Measurements from ENCODE around the gene GDPD3. TPM values are rescaled to one million over a fixed set of nuclear protein-coding genes. Genes with fewer than 3 reads are reported as not detected.

GDPD3 gene
- total and polyA plus RNA-seq, 2 of the 13 experiments (the other 11 are each of a cell fraction or from before 2014, with no cell fraction given): 18.7 to 20.6 TPM

DNA sequence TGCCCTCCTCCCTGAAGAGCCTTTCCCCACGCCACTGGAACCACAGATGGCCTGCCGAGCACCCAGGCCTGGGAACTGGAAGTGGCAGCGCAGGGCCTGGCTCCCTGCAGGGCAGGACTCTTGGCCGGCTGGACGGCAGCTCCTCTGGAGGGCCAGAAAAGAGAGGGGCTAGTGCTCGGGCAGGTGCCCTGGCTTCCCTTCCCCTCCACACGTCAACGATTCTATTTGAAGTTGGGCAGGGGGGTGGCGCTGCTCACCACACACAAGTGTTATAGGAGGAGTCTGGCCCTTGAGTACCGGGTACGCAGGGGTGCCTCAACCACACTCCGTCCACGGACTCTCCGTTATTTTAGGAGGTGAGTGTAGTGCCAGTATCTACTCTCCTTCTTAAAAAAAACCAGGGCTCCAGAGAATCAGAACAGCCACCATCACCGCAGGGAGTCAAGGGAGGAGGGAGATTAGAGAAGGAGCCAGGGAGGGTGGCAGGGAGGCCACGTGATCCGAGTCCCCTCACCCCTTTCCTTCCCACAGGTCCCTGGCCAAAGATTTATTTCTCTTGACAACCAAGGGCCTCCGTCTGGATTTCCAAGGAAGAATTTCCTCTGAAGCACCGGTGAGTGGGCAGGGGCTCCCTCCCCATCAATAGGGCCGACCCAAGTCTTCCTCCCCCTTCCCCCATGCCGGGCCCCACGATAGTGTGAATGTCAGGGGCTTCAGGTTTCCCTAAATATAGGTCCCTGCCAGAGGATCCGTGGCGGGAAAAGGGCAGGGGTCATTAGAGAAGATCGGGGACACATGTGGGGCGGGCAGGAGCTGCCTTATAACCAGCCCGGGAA lies 49.2 kb downstream of the GDPD3 start (continued):
- TF ChIP-seq, protein P1, sequence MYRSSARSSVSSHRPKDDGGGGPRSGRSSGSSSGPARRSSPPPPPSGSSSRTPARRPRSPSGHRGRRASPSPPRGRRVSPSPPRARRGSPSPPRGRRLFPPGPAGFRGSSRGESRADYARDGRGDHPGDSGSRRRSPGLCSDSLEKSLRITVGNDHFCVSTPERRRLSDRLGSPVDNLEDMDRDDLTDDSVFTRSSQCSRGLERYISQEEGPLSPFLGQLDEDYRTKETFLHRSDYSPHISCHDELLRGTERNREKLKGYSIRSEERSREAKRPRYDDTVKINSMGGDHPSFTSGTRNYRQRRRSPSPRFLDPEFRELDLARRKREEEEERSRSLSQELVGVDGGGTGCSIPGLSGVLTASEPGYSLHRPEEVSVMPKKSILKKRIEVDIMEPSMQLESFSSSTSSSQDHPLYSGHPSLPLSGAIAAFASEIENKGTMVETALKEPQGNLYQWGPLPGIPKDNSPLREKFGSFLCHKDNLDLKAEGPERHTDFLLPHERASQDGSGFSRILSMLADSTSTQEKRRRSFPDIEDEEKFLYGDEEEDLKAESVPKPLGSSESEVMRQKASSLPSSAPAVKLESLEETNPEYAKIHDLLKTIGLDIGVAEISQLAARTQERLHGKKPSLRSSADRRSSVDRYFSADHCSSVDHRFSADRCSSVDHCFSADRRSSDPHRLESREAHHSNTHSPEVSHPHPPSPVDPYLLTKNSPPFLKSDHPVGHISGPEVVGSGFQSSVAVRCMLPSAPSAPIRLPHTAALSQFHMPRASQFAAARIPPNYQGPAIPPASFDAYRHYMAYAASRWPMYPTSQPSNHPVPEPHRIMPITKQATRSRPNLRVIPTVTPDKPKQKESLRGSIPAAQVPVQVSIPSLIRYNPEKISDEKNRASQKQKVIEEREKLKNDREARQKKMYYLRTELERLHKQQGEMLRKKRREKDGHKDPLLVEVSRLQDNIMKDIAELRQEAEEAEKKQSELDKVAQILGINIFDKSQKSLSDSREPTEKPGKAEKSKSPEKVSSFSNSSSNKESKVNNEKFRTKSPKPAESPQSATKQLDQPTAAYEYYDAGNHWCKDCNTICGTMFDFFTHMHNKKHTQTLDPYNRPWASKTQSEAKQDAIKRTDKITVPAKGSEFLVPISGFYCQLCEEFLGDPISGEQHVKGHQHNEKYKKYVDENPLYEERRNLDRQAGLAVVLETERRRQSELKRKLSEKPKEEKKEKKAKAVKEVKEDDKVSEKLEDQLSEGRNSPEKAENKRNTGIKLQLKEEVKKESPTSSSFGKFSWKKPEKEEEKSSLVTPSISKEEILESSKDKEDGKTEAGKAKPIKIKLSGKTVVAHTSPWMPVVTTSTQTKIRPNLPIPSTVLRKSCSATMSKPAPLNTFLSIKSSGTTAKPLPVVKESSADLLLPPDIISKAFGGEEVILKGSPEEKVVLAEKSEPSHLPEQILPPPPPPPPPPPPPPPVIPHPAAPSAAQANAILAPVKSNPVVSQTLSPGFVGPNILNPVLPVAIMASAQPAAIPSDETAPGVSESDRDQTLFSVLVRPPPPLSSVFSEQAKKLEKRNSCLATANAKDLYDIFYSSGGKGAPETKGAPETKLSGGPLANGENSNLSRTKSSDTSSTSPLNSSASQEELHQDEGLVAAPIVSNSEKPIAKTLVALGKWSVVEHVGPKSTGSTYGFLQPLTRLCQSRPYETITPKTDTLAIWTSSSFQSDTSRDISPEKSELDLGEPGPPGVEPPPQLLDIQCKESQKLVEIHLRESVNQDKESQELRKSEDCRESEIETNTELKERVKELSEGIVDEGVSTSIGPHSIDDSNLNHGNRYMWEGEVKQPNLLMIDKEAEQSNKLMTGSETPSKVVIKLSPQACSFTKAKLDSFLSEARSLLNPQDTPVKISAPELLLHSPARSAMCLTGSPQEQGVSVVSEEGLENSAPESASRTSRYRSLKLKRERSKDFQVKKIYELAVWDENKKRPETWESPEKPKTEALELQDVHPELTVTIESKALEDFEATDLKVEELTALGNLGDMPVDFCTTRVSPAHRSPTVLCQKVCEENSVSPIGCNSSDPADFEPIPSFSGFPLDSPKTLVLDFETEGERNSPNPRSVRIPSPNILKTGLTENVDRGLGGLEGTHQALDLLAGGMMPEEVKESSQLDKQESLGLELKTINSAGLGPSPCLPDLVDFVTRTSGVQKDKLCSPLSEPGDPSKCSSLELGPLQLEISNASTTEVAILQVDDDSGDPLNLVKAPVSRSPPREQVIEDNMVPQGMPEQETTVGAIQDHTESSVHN (CRISPR knock-in tag; IDR thresholded peaks at IDR 0.05): no peak
- TF ChIP-seq SMYD3 (CRISPR knock-in tag; IDR thresholded peaks at IDR 0.05) (no peak), CHCHD3 (CRISPR knock-in tag; IDR thresholded peaks at IDR 0.05) (peak; percentile 83; the same call in 1 of the 2 replicates), ZNF562 (CRISPR knock-in tag; IDR thresholded peaks at IDR 0.05; ENCODE audit: borderline replicate concordance) (no peak), ONECUT2 (CRISPR knock-in tag; IDR thresholded peaks at IDR 0.05) (no peak), KMT2A (CRISPR knock-in tag; IDR thresholded peaks at IDR 0.05) (peak; percentile 77), REPIN1 (CRISPR knock-in tag; IDR thresholded peaks at IDR 0.05; ENCODE audit: borderline replicate concordance, low read depth) (peak; percentile 93), ATF7-NPFF (CRISPR knock-in tag; IDR thresholded peaks at IDR 0.05; ENCODE audit: low read depth) (no peak; the same call in 1 of the 2 replicates), KLF9 (CRISPR knock-in tag; IDR thresholded peaks at IDR 0.05; ENCODE audit: low read depth) (no peak; the same call in 1 of the 2 replicates), NFE2 (CRISPR knock-in tag; IDR thresholded peaks at IDR 0.05) (no peak), RORA (CRISPR knock-in tag; IDR thresholded peaks at IDR 0.05) (no peak), ZNF101 (CRISPR knock-in tag; IDR thresholded peaks at IDR 0.05; ENCODE audit: borderline replicate concordance, low read depth) (peak; percentile 12), ZNF747 (CRISPR knock-in tag; IDR thresholded peaks at IDR 0.05; ENCODE audit: borderline replicate concordance) (no peak; the same call in 1 of the 2 replicates)
- TF ChIP-seq, protein P2, sequence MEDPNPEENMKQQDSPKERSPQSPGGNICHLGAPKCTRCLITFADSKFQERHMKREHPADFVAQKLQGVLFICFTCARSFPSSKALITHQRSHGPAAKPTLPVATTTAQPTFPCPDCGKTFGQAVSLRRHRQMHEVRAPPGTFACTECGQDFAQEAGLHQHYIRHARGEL (CRISPR knock-in tag; IDR thresholded peaks at IDR 0.05): no peak
- TF ChIP-seq, protein P3, sequence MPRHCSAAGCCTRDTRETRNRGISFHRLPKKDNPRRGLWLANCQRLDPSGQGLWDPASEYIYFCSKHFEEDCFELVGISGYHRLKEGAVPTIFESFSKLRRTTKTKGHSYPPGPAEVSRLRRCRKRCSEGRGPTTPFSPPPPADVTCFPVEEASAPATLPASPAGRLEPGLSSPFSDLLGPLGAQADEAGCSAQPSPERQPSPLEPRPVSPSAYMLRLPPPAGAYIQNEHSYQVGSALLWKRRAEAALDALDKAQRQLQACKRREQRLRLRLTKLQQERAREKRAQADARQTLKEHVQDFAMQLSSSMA (CRISPR knock-in tag; IDR thresholded peaks at IDR 0.05): no peak
- TF ChIP-seq, protein P4, sequence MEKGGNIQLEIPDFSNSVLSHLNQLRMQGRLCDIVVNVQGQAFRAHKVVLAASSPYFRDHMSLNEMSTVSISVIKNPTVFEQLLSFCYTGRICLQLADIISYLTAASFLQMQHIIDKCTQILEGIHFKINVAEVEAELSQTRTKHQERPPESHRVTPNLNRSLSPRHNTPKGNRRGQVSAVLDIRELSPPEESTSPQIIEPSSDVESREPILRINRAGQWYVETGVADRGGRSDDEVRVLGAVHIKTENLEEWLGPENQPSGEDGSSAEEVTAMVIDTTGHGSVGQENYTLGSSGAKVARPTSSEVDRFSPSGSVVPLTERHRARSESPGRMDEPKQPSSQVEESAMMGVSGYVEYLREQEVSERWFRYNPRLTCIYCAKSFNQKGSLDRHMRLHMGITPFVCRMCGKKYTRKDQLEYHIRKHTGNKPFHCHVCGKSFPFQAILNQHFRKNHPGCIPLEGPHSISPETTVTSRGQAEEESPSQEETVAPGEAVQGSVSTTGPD (CRISPR knock-in tag; IDR thresholded peaks at IDR 0.05): peak; percentile 79
- TF ChIP-seq, protein P5, sequence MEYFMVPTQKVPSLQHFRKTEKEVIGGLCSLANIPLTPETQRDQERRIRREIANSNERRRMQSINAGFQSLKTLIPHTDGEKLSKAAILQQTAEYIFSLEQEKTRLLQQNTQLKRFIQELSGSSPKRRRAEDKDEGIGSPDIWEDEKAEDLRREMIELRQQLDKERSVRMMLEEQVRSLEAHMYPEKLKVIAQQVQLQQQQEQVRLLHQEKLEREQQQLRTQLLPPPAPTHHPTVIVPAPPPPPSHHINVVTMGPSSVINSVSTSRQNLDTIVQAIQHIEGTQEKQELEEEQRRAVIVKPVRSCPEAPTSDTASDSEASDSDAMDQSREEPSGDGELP (IDR thresholded peaks at IDR 0.05; ENCODE audit: borderline replicate concordance, low read depth): 0 out of 2 replicates have a peak, but pooled peaks have one; percentile 30

All from HepG2 (cell line).